GM12892 (cell line): ENCODE measurements around the gene ARL17B.
"Not testable (repeated sequence)": the region's sequence is repeated elsewhere in the genome, so short reads cannot be mapped to it uniquely, and the experiment has no call there.

ENCODE experiments used
- POLR2A ChIP-seq: IDR thresholded peaks from 2 replicates; pipeline ENCODE4 v1.6.1; 2011; ENCODE audit warnings: low read depth, low read length, control low read depth
- POLR2AphosphoS5 ChIP-seq: IDR thresholded peaks from 2 replicates; pipeline ENCODE4 v1.6.1; 2011; ENCODE audit warnings: low read depth, low read length, control low read depth

GRCh38 chr17:46231359-46231758 is 130.2 kb downstream of the ARL17B start:
- not testable (repeated sequence) for TF ChIP-seq POLR2AphosphoS5, POLR2A
